Smooth muscle cell of the brain vasculature (primary cell): ENCODE results near the gene CDKN1C.
A peak's percentile ranks its signal among the peaks of the same experiment; 100 is the strongest.

ENCODE experiments used
- DNase-seq: peaks from one replicate; pipeline ENCODE4 v3.0.0-alpha.2; 2012; ENCODE audit warnings: low read depth, low spot score

CDKN1C gene

DNA sequence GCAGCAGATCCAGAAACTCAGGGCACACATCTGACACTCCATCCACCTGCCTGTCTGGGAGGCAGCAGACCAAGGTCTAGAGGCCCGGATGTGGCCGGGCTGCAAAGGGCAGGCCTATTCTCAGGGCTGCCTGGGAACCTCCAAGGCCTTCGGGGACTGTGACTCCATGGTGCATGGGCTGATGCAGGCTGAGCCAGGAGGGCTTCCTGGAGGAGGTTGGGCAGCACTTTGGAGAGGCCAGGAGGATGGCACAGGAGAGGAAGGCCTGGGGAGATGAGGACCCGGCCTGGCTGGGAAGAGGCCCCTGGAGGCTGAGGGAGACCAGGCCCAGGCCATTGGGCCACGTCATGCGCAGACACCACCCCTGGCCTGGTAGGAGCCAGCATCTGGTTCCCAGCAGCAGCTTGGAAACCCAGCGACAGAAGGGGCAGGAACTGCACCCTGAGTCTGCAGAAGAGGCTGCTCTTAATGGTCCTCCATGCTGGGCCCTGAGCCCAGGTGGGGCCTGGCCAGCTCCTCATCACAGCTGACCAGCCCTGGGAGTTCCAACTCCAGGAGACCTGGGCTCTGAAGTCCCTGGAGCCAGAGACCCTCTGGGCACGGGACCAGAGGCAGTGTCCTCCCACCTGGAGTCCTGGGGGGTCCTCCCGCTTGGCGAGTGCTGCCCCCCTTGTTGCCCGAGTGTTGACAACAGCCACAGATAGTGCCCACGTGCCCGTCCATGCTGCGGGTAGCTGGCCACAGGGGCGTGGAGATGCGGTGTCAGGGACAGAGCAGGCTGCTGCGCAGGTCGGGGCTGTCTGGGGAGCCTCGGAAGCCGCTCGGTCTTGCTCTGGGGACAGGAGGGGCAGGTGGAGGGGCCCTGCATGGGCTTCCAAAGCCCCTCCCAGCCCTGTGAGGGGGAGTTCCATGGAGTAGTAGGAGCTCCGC, 38.1 kb upstream of the CDKN1C start:
- DNase-seq, result no peak

GRCh38 chr11:2922655-2923054, 37.1 kb upstream of the CDKN1C start:
- DNase-seq, result no peak

- no peak for DNase-seq
Observed at GRCh38 chr11:2921742-2922493, 36.3 kb upstream of the CDKN1C start.

DNA sequence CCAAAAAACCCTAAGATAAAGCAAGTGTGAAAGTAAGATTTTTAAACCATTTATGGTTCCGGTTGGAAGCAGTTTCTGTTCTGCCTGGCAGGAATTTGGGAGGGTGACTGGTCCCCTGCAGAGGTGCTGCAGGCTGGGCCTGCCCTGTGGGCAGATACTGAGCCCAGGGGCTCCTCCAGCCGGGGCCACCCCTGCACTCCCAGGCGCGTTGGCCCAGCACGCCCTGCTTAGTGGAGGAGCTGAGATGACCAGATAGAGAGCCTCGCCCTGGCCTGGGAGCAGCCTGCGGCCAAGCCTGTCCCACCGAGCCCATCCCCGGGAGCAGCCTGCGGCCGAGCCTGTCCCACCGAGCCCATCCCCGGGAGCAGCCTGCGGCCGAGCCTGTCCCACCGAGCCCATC, 35.7 kb upstream of the CDKN1C start:
- no peak for DNase-seq

DNA sequence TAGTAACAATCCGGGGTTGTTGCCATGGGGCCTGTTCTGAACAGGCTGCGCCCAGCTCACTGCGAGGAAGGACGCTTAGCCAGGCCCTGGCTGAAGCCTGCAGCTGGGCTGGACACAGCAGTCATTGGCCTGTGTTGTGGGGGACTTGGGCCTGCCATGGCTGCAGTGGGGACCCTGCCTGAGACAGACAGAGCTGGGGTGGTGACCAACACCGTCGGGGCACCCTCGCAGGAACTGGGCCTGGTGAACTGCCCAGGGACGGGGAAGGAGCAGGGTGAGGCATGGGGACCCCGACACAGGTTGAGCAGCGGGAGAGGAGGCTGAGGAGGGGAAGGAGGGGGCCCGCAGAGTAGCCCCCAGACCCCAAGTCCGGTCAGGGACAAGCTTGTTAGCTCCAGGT, 34.8 kb upstream of the CDKN1C start:
- DNase-seq, result no peak

DNA sequence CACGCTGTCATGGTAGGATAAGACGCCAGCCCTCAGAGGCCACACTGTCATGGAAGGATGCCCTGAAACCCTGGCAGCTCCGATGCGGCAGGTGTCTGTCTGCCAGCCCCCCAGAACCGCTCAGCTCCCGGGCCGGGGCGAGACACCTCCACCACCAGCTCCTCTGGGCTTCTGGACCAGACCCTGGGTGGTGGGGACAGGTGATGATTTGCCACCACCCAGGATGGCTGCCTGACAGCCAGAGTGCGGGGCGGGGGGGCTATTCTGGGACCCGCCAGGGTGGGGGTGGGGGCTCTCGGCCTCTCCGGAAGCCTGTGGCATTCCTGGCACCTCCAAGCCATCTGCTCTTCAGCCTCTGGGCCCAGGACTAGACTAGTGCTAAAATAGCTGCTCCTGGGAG, 34.3 kb upstream of the CDKN1C start:
- no peak for DNase-seq

GRCh38 chr11:2919188-2919587, 33.6 kb upstream of the CDKN1C start:
- no peak for DNase-seq

GRCh38 chr11:2917842-2918490, 32.4 kb upstream of the CDKN1C start:
- no peak for DNase-seq

- DNase-seq, result no peak
Observed at GRCh38 chr11:2916892-2917645, 31.5 kb upstream of the CDKN1C start.

GRCh38 chr11:2916114-2916891, 30.7 kb upstream of the CDKN1C start:
- no peak for DNase-seq

DNA sequence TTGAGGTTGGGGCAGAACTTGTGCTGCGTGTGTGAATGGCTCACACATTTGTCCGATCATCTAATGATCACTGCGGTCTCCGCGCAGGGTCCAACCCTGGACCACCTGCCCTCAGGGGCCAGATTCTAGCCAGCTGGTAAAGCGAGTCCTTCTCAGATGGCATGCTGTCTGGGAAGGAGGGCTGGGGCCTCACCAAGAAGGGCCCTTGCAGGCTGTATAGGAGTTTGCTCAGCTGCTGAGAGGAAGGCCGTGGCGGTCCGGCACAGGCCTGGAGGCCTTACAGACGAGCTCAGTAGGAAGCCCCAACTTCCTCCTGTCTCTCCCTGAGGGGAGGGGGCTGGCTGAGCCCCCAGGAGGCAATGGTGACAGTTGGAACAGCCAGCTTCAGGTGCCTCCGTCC, 29.9 kb upstream of the CDKN1C start:
- DNase-seq, result no peak

GRCh38 chr11:2914455-2915195, 29.1 kb upstream of the CDKN1C start:
- DNase-seq, result no peak

DNA sequence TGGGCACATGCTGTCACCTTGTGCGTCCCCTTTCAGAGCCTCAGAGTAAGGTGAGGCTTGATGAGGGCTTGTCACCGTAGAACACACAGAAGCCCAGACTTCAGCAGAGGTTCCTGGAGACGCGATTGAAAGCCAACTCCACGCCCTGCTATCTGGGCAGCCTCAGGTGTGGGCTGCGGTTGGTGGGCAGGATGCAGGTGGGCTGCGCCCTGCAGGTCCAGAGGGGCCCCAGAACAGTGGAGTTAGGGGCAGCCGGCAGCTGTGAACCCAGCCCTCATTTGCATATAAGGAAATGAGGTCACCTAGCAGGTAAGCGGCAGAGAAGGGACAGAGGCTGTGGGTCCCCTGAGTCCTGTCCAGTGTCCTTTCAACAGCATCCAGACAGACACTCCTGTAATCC, 28.2 kb upstream of the CDKN1C start:
- no peak for DNase-seq

- no peak for DNase-seq
Observed at GRCh38 chr11:2913019-2913431, 27.4 kb upstream of the CDKN1C start.

DNA sequence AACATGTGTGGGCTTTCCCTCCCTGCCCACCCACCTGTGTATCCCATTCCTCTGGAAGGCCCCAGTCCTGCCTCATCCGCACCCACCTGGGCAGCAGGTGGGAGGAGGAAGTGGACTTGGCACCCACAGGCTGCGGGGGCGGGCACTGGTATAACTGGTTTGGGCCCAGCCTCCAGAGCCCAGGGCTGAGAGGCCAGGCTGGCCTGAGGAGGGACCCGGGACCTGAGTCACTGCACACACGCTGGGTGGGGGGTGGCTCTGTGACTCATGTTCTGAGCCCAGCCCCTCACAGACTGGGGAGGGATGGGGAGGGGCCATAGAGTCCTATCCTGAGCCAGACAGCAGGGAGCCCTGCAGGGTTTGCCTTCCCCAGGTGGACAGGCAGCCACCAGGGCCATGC, 26.9 kb upstream of the CDKN1C start:
- peak; percentile 71 for DNase-seq

DNA sequence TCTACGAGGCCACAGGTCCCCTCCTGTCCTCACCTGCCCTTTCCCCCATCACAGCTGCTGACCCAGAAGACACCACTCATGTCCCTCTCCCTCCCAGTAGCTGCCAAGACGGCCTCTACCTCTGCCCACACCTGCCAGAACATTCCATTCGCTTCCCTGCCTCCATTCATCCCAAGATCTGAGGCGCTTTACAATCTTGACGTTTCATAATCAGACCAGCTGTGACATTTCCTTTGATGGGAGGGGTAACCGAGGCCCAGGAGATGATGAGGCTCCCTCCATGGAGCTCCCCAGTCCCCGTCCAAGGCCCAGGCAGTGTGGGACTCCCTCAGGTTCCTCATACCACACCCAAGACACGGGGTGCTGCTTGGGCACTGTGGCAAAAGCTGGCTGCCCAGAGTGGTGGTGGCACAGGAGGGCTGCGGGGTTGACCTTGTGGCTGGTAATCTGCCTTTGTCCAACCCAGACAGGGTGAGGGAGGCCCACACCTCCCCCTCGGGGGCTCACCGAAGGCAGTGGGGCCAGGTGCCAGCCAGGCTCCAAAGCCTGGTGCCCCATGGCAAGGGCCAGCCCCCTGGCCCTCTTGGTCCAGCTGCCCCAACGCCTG, 26.3 kb upstream of the CDKN1C start:
- no peak for DNase-seq

DNA sequence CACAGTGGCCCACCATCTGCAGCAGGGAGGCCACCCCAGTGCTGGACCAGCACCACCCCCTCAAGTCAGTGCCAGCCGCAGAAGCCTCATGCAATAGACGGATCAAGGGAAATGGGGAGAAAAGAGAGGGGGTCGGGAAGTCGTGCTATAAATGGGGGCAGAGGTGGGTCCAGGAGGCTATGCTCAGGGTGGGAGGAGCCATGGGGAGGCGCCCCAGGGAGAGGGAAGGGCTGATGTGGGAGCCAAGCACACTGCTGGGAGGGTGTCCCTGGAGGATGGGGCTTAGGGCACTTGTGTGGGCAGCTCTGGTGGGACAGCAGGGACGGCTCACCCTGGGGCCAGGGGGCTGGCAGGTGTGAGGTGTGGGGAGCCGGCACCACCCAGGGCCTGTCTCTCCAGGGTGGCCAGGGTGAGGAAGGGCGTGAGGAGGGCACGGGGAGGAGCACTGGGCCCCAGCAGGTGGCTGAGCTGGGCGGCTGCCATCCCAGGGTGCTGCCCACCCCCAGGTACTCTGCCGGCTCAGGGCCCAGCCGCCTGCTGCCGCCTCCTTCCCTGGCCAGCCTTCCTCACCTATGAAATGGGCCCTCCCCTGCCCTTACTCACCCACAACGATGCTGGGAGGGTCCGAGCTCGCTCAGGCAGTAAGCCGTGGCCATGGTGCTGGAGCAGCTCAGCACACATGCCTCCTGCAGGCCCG, 25.7 kb upstream of the CDKN1C start:
- no peak for DNase-seq

DNA sequence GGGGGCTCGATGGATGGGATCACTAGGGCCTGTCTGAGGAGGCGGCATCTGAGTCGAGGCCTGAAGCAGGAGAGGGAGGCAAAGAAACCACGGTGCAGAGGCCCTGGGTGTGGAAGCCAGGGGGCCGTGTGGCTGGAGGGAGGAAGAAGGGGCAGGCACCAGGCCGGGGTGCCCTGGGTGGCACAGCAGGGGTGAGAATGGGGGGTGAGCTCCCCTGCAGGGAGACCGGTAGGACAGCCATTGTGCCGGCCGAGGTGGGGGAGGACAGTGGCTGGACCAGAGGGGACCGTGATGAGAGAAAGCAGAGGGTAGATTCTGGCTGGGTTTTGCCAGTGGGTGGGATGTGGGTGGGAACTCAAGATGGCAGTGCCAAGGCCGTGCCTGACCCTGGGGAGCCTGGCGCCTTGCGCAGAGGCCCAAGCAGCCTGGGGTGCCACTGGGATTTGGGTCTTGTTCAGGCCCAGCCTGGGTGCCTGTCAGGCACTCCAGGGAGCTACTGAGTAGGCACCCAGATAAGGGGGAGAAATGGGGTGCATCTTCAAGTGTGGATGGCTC, 24.9 kb upstream of the CDKN1C start:
- DNase-seq, result no peak
